Measurements from ENCODE around the gene SMIM24.

SMIM24 gene

GRCh38 chr19:3499738-3500428 is 19.6 kb upstream of the SMIM24 start:
- TF ChIP-seq EP300 (IDR thresholded peaks at IDR 0.05; ENCODE audit: borderline replicate concordance) (no peak), RAD21 (IDR thresholded peaks at IDR 0.05; ENCODE audit: low read depth) (no peak), TCF12 (IDR thresholded peaks at IDR 0.05; ENCODE audit: low read depth) (no peak), FOXM1 (IDR thresholded peaks at IDR 0.05; ENCODE audit: borderline replicate concordance, low read depth) (no peak), NFIC (IDR thresholded peaks at IDR 0.05) (no peak), CEBPB (IDR thresholded peaks at IDR 0.05) (no peak)

- TF ChIP-seq NFIC (IDR thresholded peaks at IDR 0.05) = no peak
- no peak for TF ChIP-seq REST (IDR thresholded peaks at IDR 0.05; ENCODE audit: low read depth)
- no peak for TF ChIP-seq USF1 (IDR thresholded peaks at IDR 0.05)
- no peak for TF ChIP-seq YY1 (IDR thresholded peaks at IDR 0.05; ENCODE audit: low read depth)
- TF ChIP-seq EP300 (IDR thresholded peaks at IDR 0.05; ENCODE audit: borderline replicate concordance) = no peak
- no peak for TF ChIP-seq TEAD4 (IDR thresholded peaks at IDR 0.05)
- TF ChIP-seq FOXM1 (IDR thresholded peaks at IDR 0.05; ENCODE audit: borderline replicate concordance, low read depth) = no peak
- TF ChIP-seq ZBTB7A (IDR thresholded peaks at IDR 0.05; ENCODE audit: low read depth) = no peak
- TF ChIP-seq RAD21 (IDR thresholded peaks at IDR 0.05; ENCODE audit: low read depth) = no peak
- no peak for TF ChIP-seq TAF1 (IDR thresholded peaks at IDR 0.05; ENCODE audit: low read depth)
- no peak for TF ChIP-seq TCF12 (IDR thresholded peaks at IDR 0.05; ENCODE audit: low read depth)
- TF ChIP-seq MAX (IDR thresholded peaks at IDR 0.05) = no peak
- no peak for TF ChIP-seq CEBPB (IDR thresholded peaks at IDR 0.05)
Measured at GRCh38 chr19:3497757-3498520, 17.6 kb upstream of the SMIM24 start.

- TF ChIP-seq ZBTB7A (IDR thresholded peaks at IDR 0.05; ENCODE audit: low read depth) (no peak), CEBPB (IDR thresholded peaks at IDR 0.05) (no peak), MAX (IDR thresholded peaks at IDR 0.05) (no peak), EP300 (IDR thresholded peaks at IDR 0.05; ENCODE audit: borderline replicate concordance) (no peak), RAD21 (IDR thresholded peaks at IDR 0.05; ENCODE audit: low read depth) (no peak), TCF12 (IDR thresholded peaks at IDR 0.05; ENCODE audit: low read depth) (no peak), YY1 (IDR thresholded peaks at IDR 0.05; ENCODE audit: low read depth) (no peak), NFIC (IDR thresholded peaks at IDR 0.05) (no peak), USF1 (IDR thresholded peaks at IDR 0.05) (no peak)
Measured at GRCh38 chr19:3496392-3497273, 16.3 kb upstream of the SMIM24 start.

GRCh38 chr19:3494559-3494958 is 14.2 kb upstream of the SMIM24 start:
- TF ChIP-seq EP300 (IDR thresholded peaks at IDR 0.05; ENCODE audit: borderline replicate concordance) = no peak
- TF ChIP-seq EGR1 (IDR thresholded peaks at IDR 0.05) = no peak
- no peak for TF ChIP-seq CREB1 (IDR thresholded peaks at IDR 0.05; ENCODE audit: low read depth)
- TF ChIP-seq USF1 (IDR thresholded peaks at IDR 0.05) = no peak
- TF ChIP-seq MAX (IDR thresholded peaks at IDR 0.05) = no peak
- no peak for TF ChIP-seq ZBTB7A (IDR thresholded peaks at IDR 0.05; ENCODE audit: low read depth)
- TF ChIP-seq FOXM1 (IDR thresholded peaks at IDR 0.05; ENCODE audit: borderline replicate concordance, low read depth) = no peak
- no peak for TF ChIP-seq REST (IDR thresholded peaks at IDR 0.05; ENCODE audit: low read depth)
- TF ChIP-seq CEBPB (IDR thresholded peaks at IDR 0.05) = no peak
- TF ChIP-seq NFIC (IDR thresholded peaks at IDR 0.05) = no peak
- TF ChIP-seq YY1 (IDR thresholded peaks at IDR 0.05; ENCODE audit: low read depth) = no peak
- TF ChIP-seq TCF12 (IDR thresholded peaks at IDR 0.05; ENCODE audit: low read depth) = no peak
- TF ChIP-seq RAD21 (IDR thresholded peaks at IDR 0.05; ENCODE audit: low read depth) = no peak
- TF ChIP-seq TAF1 (IDR thresholded peaks at IDR 0.05; ENCODE audit: low read depth) = no peak
